ENCODE results near the gene NADK2.

DNA sequence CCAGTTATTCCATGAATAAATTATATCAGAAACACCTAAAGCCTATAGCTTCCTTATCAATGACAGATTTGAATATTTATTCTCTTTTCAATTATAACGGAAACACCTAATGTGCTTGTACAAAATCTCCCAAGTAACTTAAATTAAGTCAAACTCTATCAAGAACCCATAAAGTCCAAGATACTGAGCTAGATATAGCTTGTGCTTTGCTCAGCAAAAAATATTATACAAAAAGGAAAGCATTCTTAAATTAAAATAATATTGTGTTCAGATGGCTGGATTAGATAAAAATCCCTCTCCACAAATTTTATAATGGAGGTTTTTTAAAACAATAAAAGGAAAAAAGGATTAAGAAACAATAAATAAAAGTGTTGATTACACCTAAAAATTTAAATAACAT is 23.7 kb downstream of the NADK2 start:
- TF ChIP-seq GATA2 (IDR thresholded peaks at IDR 0.05; ENCODE audit: low read depth, low read length): no peak
- TF ChIP-seq GATA3 (IDR thresholded peaks at IDR 0.05; ENCODE audit: low read depth, low read length): no peak
